ENCODE data around the gene SCFD2. TPM values are rescaled to one million over a fixed set of nuclear protein-coding genes. Genes with fewer than 3 reads are reported as not detected.
A peak's percentile ranks its signal among the peaks of the same experiment; 100 is the strongest.
"Not testable (repeated sequence)": the region's sequence is repeated elsewhere in the genome, so short reads cannot be mapped to it uniquely, and the experiment has no call there.

SCFD2 gene
- total RNA-seq, 1 donor from 2014 or later: 19.2 TPM

- not testable (repeated sequence) for DNase-seq
Observed at GRCh38 chr4:53340145-53340544, 25.7 kb downstream of the SCFD2 start.

GRCh38 chr4:53334916-53335315, 30.9 kb downstream of the SCFD2 start:
- not testable (repeated sequence) for DNase-seq

GRCh38 chr4:53326535-53326934, 39.3 kb downstream of the SCFD2 start:
- no peak for DNase-seq

- DNase-seq: no peak
Observed at GRCh38 chr4:53322696-53323095, 43.2 kb downstream of the SCFD2 start.

GRCh38 chr4:53321984-53322289, 43.9 kb downstream of the SCFD2 start:
- no peak for DNase-seq

GRCh38 chr4:53321151-53321983, 44.5 kb downstream of the SCFD2 start:
- peak; percentile 53 for DNase-seq

- no peak for DNase-seq
Observed at GRCh38 chr4:53315300-53315699, 50.6 kb downstream of the SCFD2 start.

GRCh38 chr4:53314252-53314651, 51.6 kb downstream of the SCFD2 start:
- no peak for DNase-seq

GRCh38 chr4:53313510-53313909, 52.4 kb downstream of the SCFD2 start:
- DNase-seq: peak; percentile 43

- no peak for DNase-seq
Observed at GRCh38 chr4:53309321-53310040, 56.4 kb downstream of the SCFD2 start.

- no peak for DNase-seq
Observed at GRCh38 chr4:53307819-53308780, 57.8 kb downstream of the SCFD2 start.

GRCh38 chr4:53307210-53307609, 58.7 kb downstream of the SCFD2 start:
- DNase-seq: no peak

GRCh38 chr4:53306729-53307128, 59.1 kb downstream of the SCFD2 start:
- DNase-seq: peak; percentile 53

GRCh38 chr4:53292209-53292608, 73.7 kb downstream of the SCFD2 start:
- not testable (repeated sequence) for DNase-seq

GRCh38 chr4:53281438-53281837, 84.4 kb downstream of the SCFD2 start:
- DNase-seq: no peak

GRCh38 chr4:53280846-53281245, 85.0 kb downstream of the SCFD2 start:
- no peak for DNase-seq

- DNase-seq: no peak
Observed at GRCh38 chr4:53274609-53275268, 91.1 kb downstream of the SCFD2 start.

GRCh38 chr4:53273726-53274125, 92.1 kb downstream of the SCFD2 start:
- DNase-seq: no peak

GRCh38 chr4:53267026-53267425, 98.8 kb downstream of the SCFD2 start:
- DNase-seq: no peak

- DNase-seq: not testable (repeated sequence)
Observed at GRCh38 chr4:53255986-53256385, 109.9 kb downstream of the SCFD2 start.

- DNase-seq: no peak
Observed at GRCh38 chr4:53240573-53240972, 125.3 kb downstream of the SCFD2 start.

- DNase-seq: not testable (repeated sequence)
Observed at GRCh38 chr4:53238352-53238751, 127.5 kb downstream of the SCFD2 start.
